ENCODE results near the gene CCT5.

DNA sequence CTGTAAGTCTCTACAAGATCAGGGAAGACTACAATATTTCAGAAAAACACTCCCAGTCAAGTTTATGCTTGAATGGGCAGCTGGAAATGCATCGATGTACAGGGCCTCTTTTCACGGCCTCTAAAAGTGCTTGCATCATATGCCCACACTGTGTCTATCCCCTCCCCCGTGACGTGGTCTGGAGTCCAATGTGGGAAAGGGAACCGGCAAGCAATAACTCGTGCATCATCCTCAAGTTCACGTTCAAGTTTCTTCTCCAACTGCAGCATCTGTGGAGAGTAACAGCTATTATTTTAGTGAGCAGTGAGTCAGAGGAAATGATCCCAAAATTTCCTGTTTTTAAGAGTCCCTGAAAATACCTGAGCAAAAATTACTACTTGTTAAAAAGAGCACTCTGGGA is 22.7 kb upstream of the CCT5 start:
- TF ChIP-seq, protein P1, sequence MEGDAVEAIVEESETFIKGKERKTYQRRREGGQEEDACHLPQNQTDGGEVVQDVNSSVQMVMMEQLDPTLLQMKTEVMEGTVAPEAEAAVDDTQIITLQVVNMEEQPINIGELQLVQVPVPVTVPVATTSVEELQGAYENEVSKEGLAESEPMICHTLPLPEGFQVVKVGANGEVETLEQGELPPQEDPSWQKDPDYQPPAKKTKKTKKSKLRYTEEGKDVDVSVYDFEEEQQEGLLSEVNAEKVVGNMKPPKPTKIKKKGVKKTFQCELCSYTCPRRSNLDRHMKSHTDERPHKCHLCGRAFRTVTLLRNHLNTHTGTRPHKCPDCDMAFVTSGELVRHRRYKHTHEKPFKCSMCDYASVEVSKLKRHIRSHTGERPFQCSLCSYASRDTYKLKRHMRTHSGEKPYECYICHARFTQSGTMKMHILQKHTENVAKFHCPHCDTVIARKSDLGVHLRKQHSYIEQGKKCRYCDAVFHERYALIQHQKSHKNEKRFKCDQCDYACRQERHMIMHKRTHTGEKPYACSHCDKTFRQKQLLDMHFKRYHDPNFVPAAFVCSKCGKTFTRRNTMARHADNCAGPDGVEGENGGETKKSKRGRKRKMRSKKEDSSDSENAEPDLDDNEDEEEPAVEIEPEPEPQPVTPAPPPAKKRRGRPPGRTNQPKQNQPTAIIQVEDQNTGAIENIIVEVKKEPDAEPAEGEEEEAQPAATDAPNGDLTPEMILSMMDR (IDR thresholded peaks at IDR 0.05) = no peak
- no peak for TF ChIP-seq EP300 (IDR thresholded peaks at IDR 0.05)
- TF ChIP-seq POLR2AphosphoS5 (IDR thresholded peaks at IDR 0.05) = no peak
- TF ChIP-seq POLR2A (IDR thresholded peaks at IDR 0.05) = no peak
